C4-2B (cell line): ENCODE data around the gene HYOU1.

Experiments
- H3K27ac ChIP-seq: fragments of 450-650 bp; 2 replicates; pipeline ENCODE4 v1.5.1; 2017
- CTCF ChIP-seq: fragments of 450-650 bp; conservative IDR thresholded peaks from 2 replicates; pipeline ENCODE4 v1.5.1; 2017; ENCODE audit warnings: mild to moderate bottlenecking
- ZFX ChIP-seq: fragments of 450-650 bp; IDR thresholded peaks from 2 replicates; pipeline ENCODE4 v1.6.1; 2017

HYOU1 gene

GRCh38 chr11:119011476-119012053 is 45.4 kb downstream of the HYOU1 start:
- TF ChIP-seq CTCF (no peak), ZFX (no peak)
- H3K27ac ChIP-seq: no peak overlapping the region

GRCh38 chr11:119006656-119007055 is 50.3 kb downstream of the HYOU1 start:
- TF ChIP-seq CTCF (no peak), ZFX (no peak)

GRCh38 chr11:119000906-119001305 is 56.1 kb downstream of the HYOU1 start:
- H3K27ac ChIP-seq: no peak overlapping the region
- TF ChIP-seq ZFX (no peak), CTCF (no peak)

More at GRCh38 chr11:119006656-119007055, 50.3 kb downstream of the HYOU1 start:
- no peak overlapping the region for H3K27ac ChIP-seq

- peak overlapping the region; percentile 83 for H3K27ac ChIP-seq
- TF ChIP-seq ZFX (no peak), CTCF (no peak)
Observed at GRCh38 chr11:118998822-118999221, 58.2 kb downstream of the HYOU1 start.

GRCh38 chr11:118998388-118998717 is 58.7 kb downstream of the HYOU1 start:
- TF ChIP-seq ZFX (0 out of 2 replicates have a peak, but pooled peaks have one; percentile 56), CTCF (no peak)
- H3K27ac ChIP-seq: peak overlapping the region; percentile 83

- H3K27ac ChIP-seq: peak within 1 kb of the TSS; percentile 83
- peak; percentile 71; the same call in 1 of the 2 replicates for TF ChIP-seq ZFX
- TF ChIP-seq CTCF: no peak; the same call in 1 of the 2 replicates
Observed at GRCh38 chr11:118997627-118998387, 59.2 kb downstream of the HYOU1 start, which contains the start of gene CENATAC. Gene CENATAC, plus strand, starts transcription at chr11:118998138. Its CDS starts 60 bp downstream, at chr11:118998198.

- H3K27ac ChIP-seq: peak overlapping the region; percentile 83
- no peak for TF ChIP-seq ZFX
- no peak for TF ChIP-seq CTCF
Observed at GRCh38 chr11:118996926-118997626, 59.9 kb downstream of the HYOU1 start.
